Vagina (tissue), 2 donors: ENCODE data around the gene TMC1.

Experiments used
- CTCF ChIP-seq, 3 experiments: fragments of 450-650 bp in 2 of 3; fragments of 200-600 bp in 1 of 3; sonication (generic) in 1 of 3; IDR thresholded peaks; one replicate each; pipeline ENCODE4 v1.5.1; 2017 to 2019; ENCODE audit warnings: antibody characterized with exemption in 3 of 3, mild to moderate bottlenecking in 2 of 3, moderate library complexity in 2 of 3
- POLR2A ChIP-seq, 2 donors: fragments of 450-650 bp; IDR thresholded peaks; one replicate each; pipeline ENCODE4 v1.6.1; 2017; ENCODE audit warnings: antibody characterized with exemption in 2 of 2, mild to moderate bottlenecking in 2 of 2, moderate library complexity in 2 of 2
- POLR2AphosphoS5 ChIP-seq, 2 donors: sonication (generic); formaldehyde crosslinking; IDR thresholded peaks; one replicate each; pipeline ENCODE4 v1.9.0; 2017; ENCODE audit warnings: antibody characterized with exemption in 2 of 2, mild to moderate bottlenecking in 2 of 2, low read depth in 1 of 2; ENCODE audit not compliant: insufficient read depth in 1 of 2

DNA sequence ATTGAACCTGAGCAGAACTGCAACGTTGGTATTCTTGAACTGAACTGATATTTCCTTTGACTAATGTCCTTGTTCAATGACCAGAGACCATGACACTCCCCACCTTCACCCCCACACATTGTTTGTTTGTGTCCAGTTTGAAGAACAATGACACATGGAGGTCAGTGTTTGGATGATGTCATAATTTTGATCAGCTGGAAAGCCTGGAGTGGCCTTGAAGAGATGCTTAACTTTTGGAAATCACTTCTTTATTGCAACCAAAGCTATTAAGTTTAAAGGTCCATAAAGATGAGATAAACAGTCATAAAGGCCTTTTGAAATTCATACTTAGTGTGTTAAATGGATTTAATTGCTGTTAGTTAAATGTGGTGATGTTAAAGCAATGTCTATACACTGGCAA lies 92.7 kb downstream of the TMC1 start:
- TF ChIP-seq CTCF (IDR thresholded peaks at IDR 0.05) (no peak), POLR2AphosphoS5 (IDR thresholded peaks at IDR 0.05; ENCODE audit: insufficient read depth in 1 of 2, low read depth in 1 of 2) (no peak), POLR2A (IDR thresholded peaks at IDR 0.05) (no peak)
